Left hindlimb (tissue), 1 donor: ENCODE measurements around the gene RNF144B.
"Not testable (repeated sequence)": the region's sequence is repeated elsewhere in the genome, so short reads cannot be mapped to it uniquely, and the experiment has no call there.

Source experiments
- DNase-seq: peaks from one replicate; pipeline ENCODE4 v3.0.0-alpha.2; 2018

RNF144B gene

DNA sequence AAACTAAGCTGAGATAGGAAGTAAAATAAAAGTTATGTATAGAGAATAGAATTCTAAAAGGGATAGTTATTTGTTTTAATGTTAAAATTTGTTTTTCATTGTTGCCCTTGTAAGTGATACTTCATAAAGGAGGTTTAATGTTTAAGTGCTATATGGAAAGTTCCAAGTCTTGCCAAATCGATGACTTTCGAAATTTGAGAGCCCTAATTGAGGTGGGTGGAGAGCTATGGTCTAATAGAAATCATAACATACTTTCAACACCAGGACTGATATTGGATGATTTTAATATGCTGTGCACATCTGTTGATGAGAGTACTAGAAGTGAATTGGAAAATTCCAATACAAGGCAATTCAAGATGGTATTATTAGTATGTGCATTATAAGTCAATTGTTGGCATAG is 64.6 kb downstream of the RNF144B start:
- no peak for DNase-seq

DNA sequence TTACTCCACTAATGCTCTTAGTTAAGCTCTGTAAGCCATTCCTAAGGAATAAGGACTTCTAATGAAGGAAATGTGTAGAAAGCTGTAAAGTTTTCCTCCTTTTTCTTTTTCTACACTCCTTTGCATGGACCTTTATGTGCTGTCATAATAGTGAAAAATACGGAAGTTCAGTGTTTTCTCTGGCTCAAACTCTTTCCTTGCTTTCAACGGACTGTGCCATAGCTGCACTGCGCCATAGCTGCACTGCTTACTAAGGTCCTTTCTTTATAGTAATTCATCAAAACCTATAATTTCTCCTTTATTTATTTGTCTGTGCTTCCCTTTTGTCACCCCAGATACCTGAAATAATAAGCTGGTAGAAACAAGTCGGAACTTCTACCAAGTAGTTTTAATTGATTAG is 67.3 kb downstream of the RNF144B start:
- no peak for DNase-seq

DNA sequence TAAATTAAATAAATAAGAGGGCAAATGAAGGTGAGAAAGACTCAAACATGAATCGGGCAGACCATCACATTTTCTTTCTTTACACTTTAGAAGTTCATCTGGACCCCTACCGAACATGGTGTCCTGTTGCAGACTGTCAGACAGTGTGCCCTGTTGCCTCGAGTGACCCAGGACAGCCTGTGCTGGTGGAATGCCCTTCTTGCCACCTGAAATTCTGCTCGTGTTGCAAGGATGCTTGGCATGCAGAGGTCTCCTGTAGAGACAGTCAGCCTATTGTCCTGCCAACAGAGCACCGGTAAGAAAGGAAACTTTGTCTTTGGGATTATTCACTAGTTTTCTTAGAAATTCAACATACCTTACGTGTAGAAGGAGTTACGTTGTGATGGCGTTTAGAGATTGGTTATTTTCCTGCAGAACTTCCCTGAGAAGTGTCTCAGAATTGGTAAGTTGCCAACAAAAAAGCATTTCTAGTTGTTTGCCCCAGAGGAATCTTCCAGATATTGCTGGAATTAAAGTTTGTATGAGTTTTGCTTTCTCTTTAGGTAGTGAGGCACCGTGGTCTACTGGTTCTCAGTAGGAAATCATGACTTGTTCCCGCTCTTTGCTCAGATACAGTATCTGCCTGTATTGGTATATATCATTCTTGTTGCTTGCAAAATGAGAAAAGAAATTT is 70.1 kb downstream of the RNF144B start:
- no peak for DNase-seq

DNA sequence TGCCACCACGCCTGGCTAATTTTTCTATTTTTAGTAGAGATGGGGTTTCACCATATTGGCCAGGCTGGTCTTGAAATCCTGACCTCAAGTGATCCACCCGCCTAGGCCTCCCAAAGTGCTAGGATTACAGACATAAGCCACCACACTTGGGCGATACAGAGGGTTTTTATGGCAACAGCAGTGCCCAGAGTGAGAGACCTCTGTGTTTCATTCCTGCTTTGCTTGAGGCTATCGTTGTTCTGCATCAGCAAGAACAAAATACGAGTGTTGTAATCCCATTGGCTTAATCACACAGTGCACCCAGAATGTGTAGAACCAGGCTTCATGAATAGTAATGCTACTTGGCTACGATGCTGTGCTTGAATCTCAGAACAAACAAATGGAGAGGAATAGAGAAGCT is 70.9 kb downstream of the RNF144B start:
- DNase-seq: not testable (repeated sequence)

DNA sequence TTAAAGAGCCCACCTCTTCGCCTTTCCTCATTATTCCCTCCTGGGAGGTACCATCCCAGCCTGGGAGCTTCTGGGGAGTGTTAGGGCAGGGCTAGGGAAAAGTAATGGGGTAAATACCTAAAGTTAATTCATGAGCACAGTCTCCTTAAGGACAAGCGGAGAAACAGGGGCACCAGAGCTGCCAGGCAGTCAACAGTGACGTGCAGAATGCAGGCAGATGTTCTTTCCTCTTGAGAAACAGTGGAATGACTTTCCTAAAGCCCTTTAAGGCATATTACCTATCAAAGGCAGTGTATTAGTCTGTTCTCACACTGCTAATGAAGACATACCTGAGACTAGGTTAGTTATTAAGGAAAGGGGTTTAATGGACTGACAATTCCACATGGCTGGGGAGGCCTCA is 76.3 kb downstream of the RNF144B start:
- DNase-seq: no peak

DNA sequence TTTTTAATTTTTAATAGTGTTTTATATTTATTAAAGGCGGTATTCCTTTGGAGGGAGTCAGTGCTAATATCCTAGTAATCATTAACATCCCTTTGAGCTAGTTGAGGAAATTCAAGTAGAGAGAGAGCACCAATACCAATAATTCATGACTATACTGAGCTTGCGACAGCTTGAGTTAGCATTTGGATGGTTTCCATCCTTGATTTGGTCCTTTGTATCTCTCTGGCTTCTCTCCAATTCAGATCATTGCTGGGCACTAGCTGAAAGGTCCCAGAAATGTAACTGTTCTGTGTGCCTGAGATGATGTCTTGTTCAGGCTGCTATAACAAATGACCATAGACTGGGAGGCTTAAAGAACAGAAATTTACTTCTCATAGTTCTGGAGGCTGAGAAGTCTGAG is 77.0 kb downstream of the RNF144B start:
- DNase-seq: no peak

DNA sequence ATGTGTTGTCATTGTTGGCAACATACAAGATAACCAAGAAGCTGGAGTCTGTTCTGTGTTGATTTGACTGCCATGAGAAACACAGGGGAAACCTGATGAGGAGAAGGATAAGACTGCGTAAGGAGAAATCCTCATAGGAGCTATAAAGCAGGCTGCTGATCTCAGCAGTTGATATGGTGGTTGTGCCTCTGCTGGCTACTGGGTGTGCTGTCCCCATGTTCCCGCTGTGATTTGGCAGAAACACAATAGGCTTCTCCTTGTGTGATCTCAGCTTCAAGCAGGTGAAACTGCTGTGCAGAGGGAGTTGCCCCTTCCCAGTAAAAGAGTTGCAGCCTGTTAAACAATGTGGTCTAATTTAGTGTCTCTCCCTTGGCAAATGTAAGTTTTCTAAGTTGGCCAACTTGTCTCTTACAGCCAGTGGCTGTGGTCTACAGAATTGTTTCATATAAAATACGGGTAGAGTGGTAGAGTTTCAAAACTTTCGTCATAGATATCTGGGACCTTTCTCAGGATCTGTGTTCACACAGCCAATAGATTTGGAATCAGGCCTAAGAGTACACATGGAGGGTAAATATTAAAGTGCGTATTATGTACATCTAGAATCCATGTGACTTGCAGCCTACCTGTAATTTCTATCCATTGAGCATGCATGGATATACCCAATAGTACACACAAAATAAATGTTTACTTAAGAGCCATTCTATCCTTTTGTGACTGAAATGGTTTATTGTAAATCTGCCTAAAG is 78.4 kb downstream of the RNF144B start:
- no peak for DNase-seq

DNA sequence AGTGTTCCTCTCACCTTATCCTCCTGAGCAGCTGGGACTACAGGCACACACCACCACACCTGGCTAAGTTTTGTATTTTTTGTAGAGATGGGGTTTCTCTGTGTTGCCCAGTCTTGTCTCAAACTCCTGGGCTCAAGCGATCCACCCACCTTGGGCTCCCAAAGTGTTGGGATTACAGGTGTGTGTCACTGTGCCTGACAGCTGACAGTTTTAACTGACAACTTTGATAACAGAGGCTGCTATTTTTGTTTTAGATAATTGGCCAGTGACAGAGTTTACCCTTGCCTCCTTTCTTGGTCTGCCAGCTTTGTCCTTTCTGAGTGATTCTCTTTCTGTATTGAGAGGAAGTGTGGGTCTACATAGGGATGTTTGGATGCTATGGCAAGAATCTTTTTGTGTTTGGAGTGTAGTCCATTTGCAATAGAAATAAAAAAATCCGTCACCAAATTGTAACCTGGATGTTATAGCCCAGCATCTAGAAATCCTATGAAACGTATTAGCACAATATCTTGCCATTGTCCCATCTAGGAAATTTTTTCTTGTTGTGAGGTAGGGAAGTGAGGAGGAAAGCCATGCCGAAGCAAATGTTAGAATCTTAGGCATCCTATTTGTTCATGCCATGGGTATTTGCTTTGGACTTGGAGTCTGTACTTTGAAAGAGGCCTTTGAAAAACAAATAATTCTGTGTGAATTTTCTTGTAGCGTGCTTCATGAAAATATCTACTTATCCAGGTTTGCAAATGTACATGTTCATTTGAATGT is 80.8 kb downstream of the RNF144B start:
- DNase-seq: no peak

DNA sequence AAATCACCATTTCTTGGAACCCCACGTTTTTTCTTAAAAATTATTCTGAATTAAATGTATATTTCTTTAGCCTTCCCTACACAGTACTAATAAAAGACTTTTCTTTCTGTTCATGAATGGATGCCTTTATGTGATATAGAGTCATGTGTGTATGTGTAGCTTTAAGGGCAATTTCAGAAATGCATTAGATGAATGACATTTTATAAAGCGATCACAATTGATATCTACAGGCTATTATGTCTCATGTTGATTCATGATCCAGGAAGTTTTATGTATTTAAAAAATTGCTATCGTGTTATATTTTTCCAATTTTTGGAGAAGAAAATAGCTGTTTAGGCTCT is 81.3 kb downstream of the RNF144B start:
- DNase-seq: no peak

DNA sequence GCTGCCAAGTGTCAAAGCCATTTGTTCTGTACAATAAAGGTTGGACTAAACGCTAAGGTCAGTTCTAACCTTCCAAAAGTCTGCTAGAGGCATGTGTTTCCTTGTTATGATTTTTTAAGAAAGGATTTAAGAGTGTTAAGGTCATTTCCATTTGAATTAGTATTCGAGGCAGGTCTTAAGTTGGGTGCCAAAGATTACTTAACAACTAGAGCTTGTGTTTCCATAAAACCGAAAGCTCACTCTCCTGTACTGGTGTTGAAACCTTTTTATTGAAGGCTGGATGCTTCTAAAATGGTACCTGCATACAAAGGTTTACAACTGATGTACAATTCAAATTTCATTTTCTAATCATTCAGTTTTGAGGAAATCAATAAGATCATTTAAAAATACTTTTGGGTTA is 82.4 kb downstream of the RNF144B start:
- DNase-seq: no peak

DNA sequence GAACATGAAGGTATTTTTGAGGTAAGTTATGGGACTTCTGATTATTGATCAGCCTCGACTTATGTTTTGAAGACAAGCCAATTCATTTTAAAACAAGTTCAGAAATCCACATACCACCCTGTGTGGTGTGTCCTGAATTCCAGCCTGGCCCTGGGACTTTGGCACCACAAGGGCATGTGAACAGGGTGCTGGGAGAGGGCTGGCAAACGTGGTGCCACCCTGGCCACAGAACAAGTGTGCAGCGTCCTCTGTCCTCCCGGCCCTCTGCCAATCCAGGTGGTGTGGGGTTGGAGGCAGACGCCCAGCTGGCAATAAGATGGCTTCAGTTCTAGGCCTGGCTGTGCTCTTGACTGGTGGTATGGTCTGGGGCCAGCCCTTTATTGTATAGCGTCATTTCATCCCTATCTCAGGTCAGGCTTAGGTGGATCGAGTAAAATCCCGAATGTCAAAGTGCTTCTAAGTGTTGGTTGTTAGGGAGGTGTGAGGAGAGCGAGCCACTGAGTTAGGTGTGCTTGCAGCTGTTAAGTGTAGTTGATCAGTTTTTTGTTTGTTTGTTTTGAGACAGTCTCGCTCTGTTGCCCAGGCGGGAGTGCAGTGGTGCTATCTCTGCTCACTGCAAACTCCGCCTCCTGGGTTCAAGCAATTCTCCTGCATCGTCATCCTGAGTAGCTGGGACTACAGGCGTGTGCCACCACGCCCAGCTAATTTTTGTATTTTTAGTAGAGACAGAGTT is 84.2 kb downstream of the RNF144B start:
- DNase-seq: no peak

DNA sequence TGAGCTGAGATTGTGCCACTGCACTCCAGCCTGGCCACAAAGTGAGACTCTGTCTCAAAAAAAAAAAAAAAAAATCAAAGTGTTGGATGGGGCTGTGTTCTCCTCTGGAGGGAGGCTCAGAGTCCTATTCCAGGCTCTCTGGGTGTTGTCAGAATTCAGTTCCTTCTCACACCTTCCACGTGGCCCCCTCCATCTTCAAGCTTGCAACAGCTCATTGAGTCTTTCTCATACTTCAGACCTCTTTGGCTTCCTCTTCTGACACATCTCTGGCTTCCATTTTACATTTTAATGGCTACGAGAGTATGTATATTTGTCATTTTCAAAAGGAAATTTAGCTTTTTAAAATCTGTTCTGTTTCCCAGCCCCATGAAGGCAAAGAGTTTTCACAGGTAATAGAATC is 85.8 kb downstream of the RNF144B start:
- no peak for DNase-seq

DNA sequence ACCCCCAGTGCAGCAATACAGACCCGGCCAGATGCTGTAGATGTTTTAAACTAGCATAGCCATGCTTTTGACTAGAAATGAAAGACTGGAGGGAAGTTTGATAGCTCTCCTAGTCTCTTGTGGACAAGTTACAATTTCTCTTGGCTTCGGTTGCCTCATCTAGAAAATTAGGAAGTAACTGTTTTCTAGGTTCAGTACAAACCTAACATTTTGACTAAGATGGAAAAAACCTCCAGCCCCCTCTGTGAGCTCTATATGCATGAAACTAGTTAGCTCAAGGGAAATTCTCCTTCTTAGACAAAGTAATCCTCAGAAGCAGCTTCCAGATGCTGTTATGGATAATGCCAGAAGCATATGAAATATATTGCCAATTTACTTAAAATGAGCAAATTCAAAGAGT is 86.6 kb downstream of the RNF144B start:
- no peak for DNase-seq

DNA sequence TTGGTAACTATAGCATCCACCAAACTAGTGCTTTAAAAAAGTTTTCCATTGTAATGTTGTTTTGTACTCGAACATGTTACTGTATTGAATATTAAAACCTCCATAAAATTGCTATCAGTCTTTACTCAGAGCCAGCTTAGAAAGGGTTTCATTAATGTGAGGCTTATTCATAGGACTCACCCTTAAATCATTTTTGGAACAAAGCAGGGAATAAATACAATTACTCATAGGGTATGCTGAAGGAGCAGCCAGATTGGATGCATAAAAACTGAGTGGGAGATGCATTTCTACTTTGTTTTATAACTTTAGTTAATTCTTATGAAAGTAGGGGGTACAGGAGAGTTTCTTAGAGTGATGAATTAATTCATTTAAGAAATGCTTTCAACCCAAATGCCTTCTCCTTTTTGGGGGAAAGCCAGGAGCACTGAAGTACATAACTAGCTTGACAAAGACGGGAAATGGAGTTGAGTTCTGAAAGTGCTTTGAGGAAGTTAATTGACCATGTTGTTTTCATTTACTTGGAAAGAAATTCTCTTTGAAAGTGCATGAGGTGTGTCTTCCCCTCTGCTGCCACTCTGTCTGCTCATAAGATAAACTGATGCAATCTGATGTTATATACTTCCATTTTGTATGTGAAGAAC is 90.3 kb downstream of the RNF144B start:
- no peak for DNase-seq

DNA sequence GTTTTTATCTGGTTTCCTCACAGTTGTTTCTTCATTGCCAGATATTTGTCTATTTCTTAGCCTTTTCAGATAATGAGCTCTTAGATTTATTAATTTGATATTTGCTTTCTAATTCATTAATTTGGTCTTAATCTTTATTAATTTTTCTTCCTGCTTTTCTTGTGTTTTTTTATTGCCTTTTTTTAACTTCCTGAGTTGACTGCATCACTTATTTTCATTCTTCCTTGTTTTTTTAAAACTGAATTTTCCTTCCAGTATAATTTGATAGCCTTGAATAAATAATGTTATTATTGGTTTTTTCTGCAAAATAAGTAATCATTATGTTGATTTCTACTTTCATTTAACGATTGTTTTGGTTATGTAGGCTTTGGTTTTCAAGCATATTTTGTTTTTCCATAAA is 91.5 kb downstream of the RNF144B start:
- DNase-seq: no peak

DNA sequence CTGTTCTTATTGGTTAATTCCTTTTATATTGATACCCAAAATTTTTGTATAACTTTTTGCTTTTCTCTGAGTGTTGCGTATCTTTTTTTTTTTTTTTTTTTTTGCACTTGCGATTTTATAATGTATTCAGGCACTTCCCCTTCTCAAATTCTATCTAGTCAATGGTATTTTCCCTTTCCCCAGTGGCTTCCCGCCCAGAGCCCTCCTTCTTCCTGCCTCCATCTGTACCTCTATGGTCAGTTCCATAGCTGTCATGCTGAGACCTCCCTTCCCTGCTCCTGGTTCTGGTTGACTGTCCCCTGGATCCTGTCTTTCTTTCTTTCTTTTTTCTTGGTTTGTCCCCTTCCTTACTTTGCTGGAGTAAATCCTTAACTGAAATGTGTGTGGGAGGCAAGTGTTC is 94.7 kb downstream of the RNF144B start:
- DNase-seq: no peak

DNA sequence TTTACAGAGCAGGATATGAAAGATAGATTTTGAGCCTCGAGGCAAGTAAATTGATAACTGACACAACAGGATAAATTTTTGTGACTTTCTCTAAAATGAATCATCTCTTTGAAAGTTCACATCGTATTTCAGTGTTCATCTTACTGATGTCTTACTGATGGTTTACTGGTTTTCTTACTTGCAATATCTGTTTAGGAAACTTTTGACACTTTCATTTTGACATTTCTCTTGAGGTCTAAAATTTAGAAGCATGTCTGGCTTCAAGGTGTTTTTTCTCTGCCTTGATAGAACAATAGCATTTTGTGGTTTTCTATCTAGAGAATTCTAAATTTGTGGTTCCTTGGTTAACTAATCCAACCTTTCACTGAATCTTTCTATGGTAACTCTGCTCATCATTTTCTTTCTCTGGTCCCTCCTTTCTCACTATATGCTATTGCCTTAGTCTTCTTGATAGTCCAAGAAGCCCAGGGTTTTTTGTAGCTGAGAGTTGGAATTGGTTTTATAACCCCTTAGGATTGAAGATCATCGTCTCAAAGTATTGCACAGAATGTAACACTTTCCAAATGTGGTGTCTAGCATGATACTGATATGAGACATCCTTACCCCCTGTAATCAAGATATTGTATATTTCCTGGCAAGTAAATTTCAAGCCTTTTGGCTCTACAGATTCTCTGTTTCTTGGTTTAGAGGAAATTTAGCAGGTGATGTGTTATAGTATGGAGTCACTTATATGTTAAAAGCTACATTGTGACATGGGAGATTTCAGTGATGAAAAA is 98.7 kb downstream of the RNF144B start:
- DNase-seq: no peak

DNA sequence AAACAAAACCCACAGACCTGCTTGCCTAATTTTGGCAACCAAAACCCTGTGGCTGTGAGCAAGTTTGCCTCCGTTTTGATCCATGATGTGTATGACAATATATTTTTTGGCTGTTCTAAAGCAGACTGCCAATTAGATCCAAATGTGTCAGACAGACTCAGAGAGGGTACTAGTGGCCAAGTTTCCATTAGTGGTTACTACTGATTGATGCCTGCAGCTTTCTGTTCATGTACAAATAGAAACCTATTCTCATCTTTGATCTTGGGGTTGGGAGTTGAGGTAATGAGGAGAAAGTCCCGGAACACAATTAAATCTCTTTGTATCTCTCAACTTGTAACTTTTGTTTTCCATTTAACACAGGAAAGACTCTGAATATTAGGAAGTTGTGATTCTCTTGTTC is 100.9 kb downstream of the RNF144B start:
- DNase-seq: no peak

DNA sequence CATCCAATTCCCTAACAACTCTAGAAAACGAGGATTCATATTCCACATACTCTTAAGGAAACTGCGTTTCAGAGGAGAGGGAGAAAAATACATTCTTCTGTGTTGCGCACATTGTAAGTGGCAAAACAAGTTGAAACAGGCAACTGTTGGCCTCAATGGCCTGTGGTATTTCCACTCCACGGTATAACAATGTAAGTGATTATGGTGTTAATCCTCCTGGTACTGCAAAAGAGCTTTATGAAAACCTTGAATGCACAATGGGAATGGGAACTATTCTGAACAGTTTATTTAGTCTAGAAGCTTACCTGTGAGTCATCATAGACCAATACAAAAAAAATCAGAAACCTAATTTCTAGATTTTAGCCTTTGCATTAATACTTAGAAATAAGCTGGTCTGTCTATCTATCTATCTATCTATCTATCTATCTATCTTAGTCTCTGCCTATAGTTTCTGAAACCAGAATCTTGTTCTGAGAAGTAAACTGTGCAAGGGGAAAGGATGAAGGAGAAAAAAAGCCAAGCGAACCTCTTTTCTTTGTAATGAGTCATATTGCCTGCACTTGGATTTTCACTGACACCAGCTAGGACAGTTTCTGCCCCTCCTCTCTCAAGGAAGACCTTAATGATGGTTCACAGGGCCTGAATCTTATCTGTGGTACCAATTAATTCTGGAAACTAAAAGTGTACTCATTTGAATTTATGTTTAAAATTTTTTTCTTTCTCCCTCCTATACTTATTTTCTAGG is 101.5 kb downstream of the RNF144B start:
- no peak for DNase-seq

DNA sequence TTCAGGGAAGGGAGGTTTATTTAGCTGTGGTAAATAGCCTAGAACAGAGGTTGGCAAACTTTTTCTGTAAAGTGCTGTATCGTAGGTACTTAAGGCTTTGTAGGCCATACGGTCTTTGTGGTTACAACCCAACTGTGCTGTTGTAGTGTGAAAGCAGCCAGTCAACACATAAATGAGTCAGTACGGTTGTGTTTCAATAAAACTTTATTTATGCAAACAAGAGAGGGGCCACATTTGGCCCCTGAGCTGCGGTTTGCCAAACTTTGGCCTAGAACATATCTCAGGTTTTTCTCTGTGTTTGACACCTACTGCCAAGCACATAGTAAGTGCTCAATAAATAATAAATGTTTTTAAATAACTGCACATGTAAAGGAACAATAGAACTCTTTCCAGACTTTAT is 102.2 kb downstream of the RNF144B start:
- no peak for DNase-seq

DNA sequence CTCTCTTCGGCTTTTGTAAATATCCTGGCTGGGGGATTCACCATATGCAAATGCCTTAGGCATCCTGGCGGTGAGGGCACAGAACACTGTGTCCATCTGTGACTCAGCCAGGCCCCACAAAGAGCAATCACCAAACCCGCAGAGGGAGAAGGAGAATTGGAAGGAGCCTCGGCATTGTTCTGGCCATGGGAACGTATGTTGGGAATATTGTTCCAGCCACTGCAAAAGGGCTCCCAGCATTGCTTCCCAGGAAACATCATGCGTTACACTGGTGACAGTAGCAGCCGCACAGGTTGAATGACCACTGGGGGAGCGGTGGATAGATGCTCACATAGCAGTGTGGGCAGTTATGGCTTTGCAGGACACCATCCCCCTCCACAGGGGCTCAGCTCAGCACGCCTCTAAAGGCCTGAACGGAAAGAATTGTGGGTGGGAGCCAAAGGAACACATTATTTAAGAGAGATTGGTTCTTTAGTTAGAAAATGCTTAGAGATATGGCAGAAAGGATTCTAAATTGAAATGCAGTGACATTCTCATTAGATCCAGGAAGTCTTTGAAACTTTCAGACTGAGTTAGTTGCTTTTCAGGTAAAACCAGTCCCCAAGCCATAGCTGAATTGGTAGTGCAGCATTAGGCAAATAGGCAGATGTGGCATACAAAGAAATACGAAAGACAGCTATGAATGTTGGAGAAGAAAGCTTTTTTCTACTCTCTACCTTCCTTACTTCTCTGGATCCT is 104.3 kb downstream of the RNF144B start:
- no peak for DNase-seq
